KMS-11 (cell line): ENCODE data around the gene GLCCI1.

Source experiments
- H2AFZ ChIP-seq: fragments of 200-600 bp; sonication (generic); 2 replicates; pipeline ENCODE4 v1.6.1; 2016; ENCODE audit warnings: antibody characterized with exemption, mixed run types, low read depth
- H3K27ac ChIP-seq: fragments of 200-600 bp; sonication (generic); 2 replicates; pipeline ENCODE4 v1.6.1; 2016; ENCODE audit warnings: mild to moderate bottlenecking, mixed run types
- H3K27me3 ChIP-seq: fragments of 200-600 bp; sonication (generic); 2 replicates; pipeline ENCODE4 v1.6.1; 2017; ENCODE audit warnings: mild to moderate bottlenecking, low read depth, mixed run types, moderate library complexity; ENCODE audit not compliant: insufficient read depth
- H3K36me3 ChIP-seq: fragments of 200-600 bp; sonication (generic); 2 replicates; pipeline ENCODE4 v1.6.1; 2017; ENCODE audit warnings: mild to moderate bottlenecking, mixed run types; ENCODE audit not compliant: insufficient read depth
- H3K4me1 ChIP-seq: fragments of 200-600 bp; sonication (generic); 2 replicates; pipeline ENCODE4 v1.6.1; 2016; ENCODE audit warnings: mild to moderate bottlenecking, low read depth, mixed run types; ENCODE audit not compliant: poor library complexity, severe bottlenecking
- H3K4me2 ChIP-seq: fragments of 200-600 bp; sonication (generic); 2 replicates; pipeline ENCODE4 v1.7.0; 2016; ENCODE audit warnings: mild to moderate bottlenecking, mixed run types
- H3K4me3 ChIP-seq: fragments of 200-600 bp; sonication (generic); IDR thresholded peaks from 2 replicates; pipeline ENCODE4 v1.6.1; 2017; ENCODE audit warnings: low read depth, low read length, mixed read lengths; ENCODE audit not compliant: insufficient read depth
- H3K79me2 ChIP-seq: fragments of 200-600 bp; sonication (generic); 2 replicates; pipeline ENCODE4 v1.6.1; 2016; ENCODE audit warnings: low read depth, mixed run types; ENCODE audit not compliant: insufficient read depth
- H3K9ac ChIP-seq: fragments of 200-600 bp; sonication (generic); 2 replicates; pipeline ENCODE4 v1.6.1; 2016; ENCODE audit warnings: mild to moderate bottlenecking, mixed run types
- H4K20me1 ChIP-seq: fragments of 200-600 bp; sonication (generic); 2 replicates; pipeline ENCODE4 v1.6.1; 2016; ENCODE audit warnings: mild to moderate bottlenecking, mixed run types; ENCODE audit not compliant: insufficient read depth
- TF ChIP-seq, protein P1 (sequence below): fragments of 200-600 bp; sonication (generic); conservative IDR thresholded peaks from 2 replicates; pipeline ENCODE4 v1.6.1; 2017; ENCODE audit warnings: low read depth, mild to moderate bottlenecking, antibody characterized with exemption, low read length, moderate library complexity, mixed read lengths

GLCCI1 gene

DNA sequence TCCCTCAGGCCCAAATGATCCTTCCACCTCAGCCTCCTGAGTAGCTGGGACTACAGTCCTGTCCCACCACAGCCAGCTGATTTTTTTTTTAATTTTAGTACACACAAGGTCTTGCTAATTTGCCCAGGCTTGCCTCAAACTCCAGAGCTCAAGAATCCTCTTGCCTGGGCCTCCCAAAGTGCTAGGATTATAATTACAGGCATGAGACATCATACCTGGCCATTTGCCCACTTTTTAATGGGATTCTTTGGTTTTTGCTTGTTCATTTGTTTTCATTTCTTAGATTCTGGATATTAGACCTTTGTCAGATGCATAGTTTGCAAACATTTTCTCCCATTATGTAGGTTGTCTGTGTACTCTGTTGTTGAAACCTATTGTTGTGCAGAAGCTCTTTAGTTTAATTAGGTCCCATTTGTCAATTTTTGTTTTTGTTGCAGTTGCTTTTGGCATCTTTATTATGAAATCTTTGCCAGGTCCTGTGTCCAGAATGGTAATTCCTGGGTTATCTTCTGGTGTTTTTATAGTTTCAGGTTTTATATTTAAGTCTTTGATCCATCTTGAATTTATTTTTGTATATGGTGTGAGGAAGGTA lies 95.2 kb downstream of the GLCCI1 start:
- Histone ChIP-seq H3K27ac (no peak overlapping the region), H3K9ac (no peak overlapping the region), H3K36me3 (no peaks in the 10 kb centered on the region; the same call in 1 of the 2 replicates), H4K20me1 (no peaks in the 10 kb centered on the region), H3K4me3 (no peak overlapping the region), H3K4me2 (no peak overlapping the region), H3K4me1 (no peaks in the 10 kb centered on the region), H3K27me3 (no peaks in the 10 kb centered on the region), H3K79me2 (peaks cover 44% of the 10 kb centered on the region; the same call in 1 of the 2 replicates), H2AFZ (no peak overlapping the region)
- TF ChIP-seq, protein P1, sequence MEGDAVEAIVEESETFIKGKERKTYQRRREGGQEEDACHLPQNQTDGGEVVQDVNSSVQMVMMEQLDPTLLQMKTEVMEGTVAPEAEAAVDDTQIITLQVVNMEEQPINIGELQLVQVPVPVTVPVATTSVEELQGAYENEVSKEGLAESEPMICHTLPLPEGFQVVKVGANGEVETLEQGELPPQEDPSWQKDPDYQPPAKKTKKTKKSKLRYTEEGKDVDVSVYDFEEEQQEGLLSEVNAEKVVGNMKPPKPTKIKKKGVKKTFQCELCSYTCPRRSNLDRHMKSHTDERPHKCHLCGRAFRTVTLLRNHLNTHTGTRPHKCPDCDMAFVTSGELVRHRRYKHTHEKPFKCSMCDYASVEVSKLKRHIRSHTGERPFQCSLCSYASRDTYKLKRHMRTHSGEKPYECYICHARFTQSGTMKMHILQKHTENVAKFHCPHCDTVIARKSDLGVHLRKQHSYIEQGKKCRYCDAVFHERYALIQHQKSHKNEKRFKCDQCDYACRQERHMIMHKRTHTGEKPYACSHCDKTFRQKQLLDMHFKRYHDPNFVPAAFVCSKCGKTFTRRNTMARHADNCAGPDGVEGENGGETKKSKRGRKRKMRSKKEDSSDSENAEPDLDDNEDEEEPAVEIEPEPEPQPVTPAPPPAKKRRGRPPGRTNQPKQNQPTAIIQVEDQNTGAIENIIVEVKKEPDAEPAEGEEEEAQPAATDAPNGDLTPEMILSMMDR = no peak

DNA sequence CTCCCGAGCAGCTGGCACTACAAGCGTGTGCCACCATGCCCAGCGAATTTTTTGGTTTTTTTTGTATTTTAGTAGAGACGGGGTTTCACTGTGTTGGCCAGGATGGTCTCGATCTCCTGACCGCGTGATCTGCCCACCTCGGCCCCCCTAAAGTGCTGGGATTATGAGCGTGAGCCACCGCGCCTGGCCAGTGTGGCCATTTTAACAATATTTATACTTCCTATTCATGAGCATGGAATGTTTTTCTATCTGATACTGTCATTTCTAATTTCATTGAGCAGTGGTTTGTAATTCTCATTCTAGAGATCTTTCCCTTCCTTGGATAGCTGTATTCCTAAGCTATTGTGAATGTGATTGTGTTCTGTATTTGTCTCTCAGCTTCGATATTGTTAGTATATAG lies 96.2 kb downstream of the GLCCI1 start:
- no peaks in the 10 kb centered on the region for H3K4me1 ChIP-seq
- no peak overlapping the region for H3K9ac ChIP-seq
- no peak overlapping the region for H3K27ac ChIP-seq
- H3K4me2 ChIP-seq = no peak overlapping the region
- H3K36me3 ChIP-seq = no peaks in the 10 kb centered on the region; the same call in 1 of the 2 replicates
- H3K4me3 ChIP-seq = no peak overlapping the region
- H4K20me1 ChIP-seq = no peaks in the 10 kb centered on the region
- no peaks in the 10 kb centered on the region for H3K27me3 ChIP-seq
- TF ChIP-seq, protein P1 = no peak
- no peak overlapping the region for H2AFZ ChIP-seq
- peaks cover 44% of the 10 kb centered on the region; the same call in 1 of the 2 replicates for H3K79me2 ChIP-seq

DNA sequence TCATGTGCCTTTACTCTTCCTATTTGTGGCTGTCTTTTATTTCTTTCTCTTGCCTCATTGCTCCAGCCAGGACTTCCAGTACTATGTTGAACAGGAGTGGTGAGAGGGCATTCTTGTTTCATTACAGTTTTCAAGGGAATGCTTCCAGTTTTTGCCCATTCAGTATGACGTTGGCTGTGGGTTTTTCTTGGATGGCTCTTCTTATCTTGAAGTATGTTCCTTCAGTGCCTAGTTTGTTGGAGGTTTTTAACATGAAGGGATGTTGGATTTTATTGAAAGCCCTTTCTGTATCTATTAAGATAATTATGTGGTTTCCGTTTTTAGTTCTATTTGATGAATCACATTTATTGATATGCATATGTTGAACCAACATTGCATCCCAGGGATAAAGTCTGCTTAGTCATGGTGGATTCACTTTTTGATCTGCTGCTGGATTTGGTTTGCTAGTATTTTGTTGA lies 96.8 kb downstream of the GLCCI1 start:
- Histone ChIP-seq H3K27me3 (no peaks in the 10 kb centered on the region), H4K20me1 (no peaks in the 10 kb centered on the region), H3K4me1 (no peaks in the 10 kb centered on the region), H3K27ac (no peak overlapping the region), H3K9ac (no peak overlapping the region), H3K4me3 (no peak overlapping the region), H3K36me3 (no peaks in the 10 kb centered on the region; the same call in 1 of the 2 replicates), H3K79me2 (peaks cover 44% of the 10 kb centered on the region; the same call in 1 of the 2 replicates), H3K4me2 (no peak overlapping the region), H2AFZ (no peak overlapping the region)
- TF ChIP-seq, protein P1 = no peak

- H3K4me3 ChIP-seq = no peak overlapping the region
- no peak overlapping the region for H2AFZ ChIP-seq
- TF ChIP-seq, protein P1 = no peak
- H3K4me1 ChIP-seq = peaks cover 22% of the 10 kb centered on the region
- no peaks in the 10 kb centered on the region for H4K20me1 ChIP-seq
- peaks cover 31% of the 10 kb centered on the region; the same call in 1 of the 2 replicates for H3K79me2 ChIP-seq
- no peak overlapping the region for H3K4me2 ChIP-seq
- no peaks in the 10 kb centered on the region for H3K27me3 ChIP-seq
- H3K36me3 ChIP-seq = no peaks in the 10 kb centered on the region; the same call in 1 of the 2 replicates
- no peak overlapping the region for H3K27ac ChIP-seq
- H3K9ac ChIP-seq = no peak overlapping the region
Measured at GRCh38 chr7:8068892-8069686, 100.5 kb downstream of the GLCCI1 start.
